ENCODE measurements around the gene EIF2S3. TPM values are rescaled to one million over a fixed set of nuclear protein-coding genes. Genes with fewer than 3 reads are reported as not detected.
"Not testable (repeated sequence)": the region's sequence is repeated elsewhere in the genome, so short reads cannot be mapped to it uniquely, and the experiment has no call there.

EIF2S3 gene
- total RNA-seq, 2 donors from 2014 or later = 69.7 to 98.0 TPM

DNA sequence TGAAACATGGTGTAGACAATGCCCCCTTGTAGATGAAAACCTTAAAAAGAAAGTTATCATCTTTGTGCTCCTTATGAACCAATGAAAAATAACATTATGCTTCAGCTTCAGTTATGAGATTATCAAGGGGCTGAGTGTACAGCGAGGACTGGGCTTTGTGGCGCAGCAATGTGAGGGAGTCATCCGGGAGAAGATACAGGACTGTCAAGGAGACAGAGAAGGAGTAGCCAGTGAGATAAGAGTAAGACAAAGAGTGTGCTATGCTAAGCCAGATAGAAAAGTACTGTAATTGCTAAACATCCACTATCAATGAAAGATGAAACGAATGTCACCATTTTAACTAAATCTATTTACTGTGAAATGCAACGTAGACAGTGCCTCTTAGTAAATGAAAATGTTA lies 24.2 kb upstream of the EIF2S3 start:
- ATAC-seq (no peak), DNase-seq (no peak)
- intact Hi-C loops (cut with DNase I) = no loop called here

DNA sequence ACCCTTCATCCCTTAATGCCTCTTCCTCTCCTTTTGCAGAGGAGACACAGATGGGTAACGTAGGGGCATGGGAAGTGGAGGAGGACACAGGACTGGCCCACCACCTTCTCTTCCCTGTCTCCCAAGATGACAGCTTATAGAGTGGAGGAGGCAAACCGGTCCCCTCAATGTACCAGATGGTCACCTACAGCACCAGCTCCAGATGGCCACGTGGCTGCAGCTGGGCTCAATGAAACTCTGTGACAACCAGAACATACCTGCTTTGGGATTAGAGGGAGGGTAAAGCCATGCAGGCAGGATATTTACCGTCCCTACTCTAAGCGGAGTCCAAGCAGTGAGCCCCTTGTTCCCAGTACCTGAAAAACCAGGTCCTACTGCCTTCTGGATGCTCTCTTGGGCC lies 20.3 kb upstream of the EIF2S3 start:
- DNase-seq = no peak
- intact Hi-C loops (cut with DNase I) = no loop called here

DNA sequence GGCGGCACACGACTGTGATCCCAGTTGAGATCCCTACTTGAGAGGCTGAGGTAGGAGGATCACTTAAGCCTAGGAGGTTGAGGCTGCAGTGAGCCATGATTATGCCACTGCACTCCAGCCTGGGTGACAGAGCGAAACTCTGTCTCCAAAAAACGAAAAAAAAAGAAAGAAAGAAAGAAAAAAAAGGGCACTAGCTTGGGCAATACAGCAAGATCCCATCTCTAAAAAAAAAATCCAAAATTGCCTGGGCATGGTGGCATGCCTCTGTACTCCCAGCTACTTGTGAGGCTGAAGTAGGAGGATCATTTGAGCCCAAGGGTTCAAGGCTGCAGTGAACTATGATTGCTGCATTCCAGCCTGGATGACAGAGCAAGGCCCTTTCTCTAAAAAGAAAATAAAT lies 17.0 kb upstream of the EIF2S3 start:
- ATAC-seq = no peak
- no peak for DNase-seq
- intact Hi-C loops (cut with DNase I) = no loop called here

More for the DNA sequence above, 20.3 kb upstream of the EIF2S3 start:
- ATAC-seq = no peak

DNA sequence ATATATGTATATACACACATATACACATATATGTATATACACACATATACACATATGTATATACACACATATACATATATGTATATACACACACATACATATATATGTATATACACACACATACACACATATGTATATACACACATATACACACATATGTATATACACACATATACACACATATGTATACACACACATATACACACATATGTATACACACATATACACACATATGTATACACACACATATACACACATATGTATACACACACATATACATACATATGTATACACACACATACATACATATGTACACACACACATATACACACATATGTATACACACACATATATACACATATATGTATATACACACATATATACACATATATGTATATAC lies 8.7 kb upstream of the EIF2S3 start:
- DNase-seq; intact Hi-C loops (cut with DNase I); ATAC-seq: not testable (repeated sequence)

DNA sequence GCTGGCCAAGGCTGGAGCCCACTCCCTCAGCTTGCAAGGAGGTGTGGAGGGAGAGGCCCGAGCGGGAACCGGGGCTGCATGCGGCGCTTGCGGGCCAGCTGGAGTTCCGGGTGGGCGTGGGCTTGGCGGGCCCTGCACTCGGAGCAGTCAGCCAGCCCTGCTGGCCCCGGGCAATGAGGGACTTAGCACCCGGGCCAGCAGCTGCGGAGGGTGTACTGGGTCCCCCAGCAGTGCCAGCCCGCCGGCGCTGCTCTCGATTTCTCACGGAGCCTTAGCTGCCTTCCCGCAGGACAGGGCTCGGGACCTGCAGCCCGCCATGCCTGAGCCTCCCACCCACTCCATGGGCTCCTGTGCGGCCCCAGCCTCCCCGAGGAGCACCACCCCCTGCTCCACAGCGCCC lies 5.1 kb upstream of the EIF2S3 start:
- not testable (repeated sequence) for ATAC-seq, DNase-seq
- intact Hi-C loops (cut with DNase I) = loop anchor here in 1 of 2 donors (10.0 kb wide), 2 partner anchors 105 to 145 kb away; partner anchors contain the start of genes APOO and CXorf58

DNA sequence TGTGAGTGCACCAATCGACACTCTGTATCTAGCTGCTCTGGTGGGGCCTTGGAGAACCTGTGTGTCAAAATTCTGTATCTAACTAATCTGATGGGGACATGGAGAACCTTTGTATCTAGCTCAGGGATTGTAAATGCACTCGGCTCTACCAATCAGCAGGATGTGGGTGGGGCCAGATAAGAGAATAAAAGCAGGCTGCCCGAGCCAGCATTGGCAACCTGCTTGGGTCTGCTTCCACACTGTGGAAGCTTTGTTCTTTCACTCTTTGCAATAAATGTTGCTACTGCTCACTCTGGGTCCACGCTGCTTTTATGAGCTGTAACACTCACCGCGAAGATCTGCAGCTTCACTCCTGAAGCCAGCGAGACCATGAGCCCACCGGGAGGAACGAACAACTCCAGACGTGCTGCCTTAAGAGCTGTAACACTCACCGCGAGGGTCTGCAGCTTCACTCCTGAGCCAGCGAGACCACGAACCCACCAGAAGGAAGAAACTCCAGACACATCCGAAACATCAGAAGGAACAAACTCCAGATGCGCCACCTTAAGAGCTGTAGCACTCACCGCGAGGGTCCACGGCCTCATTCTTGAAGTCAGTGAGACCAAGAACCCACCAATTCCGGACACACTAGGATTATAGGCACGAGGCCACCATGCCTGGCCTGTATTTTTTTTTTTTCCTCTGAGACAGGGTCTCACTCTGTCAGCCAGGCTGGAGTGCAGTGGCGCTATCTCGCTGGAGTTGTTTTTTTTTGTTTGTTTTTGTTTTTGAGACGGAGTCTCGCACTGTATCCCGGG lies 4.0 kb upstream of the EIF2S3 start:
- DNase-seq, ATAC-seq: not testable (repeated sequence)
- intact Hi-C loops (cut with DNase I) = loop anchor here in 1 of 2 donors (10.0 kb wide), 2 partner anchors 104 to 146 kb away; partner anchors contain the start of genes APOO and CXorf58

- intact Hi-C loops (cut with DNase I) = loop anchor here in 1 of 2 donors (10.0 kb wide), 2 partner anchors 100 to 150 kb away; partner anchors contain the start of genes APOO and CXorf58
- no peak for DNase-seq
- peak; percentile 24 to 40 for ATAC-seq
Measured at GRCh38 chrX:24055043-24055356, 244 bp downstream of the EIF2S3 start.

- intact Hi-C loops (cut with DNase I) = no loop called here
Measured at GRCh38 chrX:24063488-24063887, 8.7 kb downstream of the EIF2S3 start.

DNA sequence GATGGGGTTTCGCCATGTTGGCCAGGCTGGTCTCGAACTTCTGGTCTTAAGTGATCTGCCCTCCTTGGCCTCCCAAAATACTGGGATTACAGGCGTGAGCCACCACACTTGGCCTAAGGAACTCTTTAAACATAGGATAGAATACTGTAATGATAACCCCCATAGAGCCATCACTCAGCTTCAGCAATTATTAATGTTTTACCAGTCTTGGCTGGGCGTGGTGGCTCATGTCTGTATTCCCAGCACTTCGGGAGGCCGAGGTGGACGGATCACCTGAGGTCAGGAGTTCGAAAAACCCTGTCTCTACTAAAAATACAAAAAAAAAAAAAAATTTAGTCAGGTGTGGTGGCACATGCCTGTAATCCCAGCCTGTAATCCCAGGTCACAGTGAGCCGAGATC lies 15.1 kb downstream of the EIF2S3 start:
- intact Hi-C loops (cut with DNase I) = no loop called here
- DNase-seq (no peak), ATAC-seq (no peak)

More at GRCh38 chrX:24063488-24063887, 8.7 kb downstream of the EIF2S3 start:
- DNase-seq (no peak), ATAC-seq (no peak)

GRCh38 chrX:24079411-24079810 lies 24.7 kb downstream of the EIF2S3 start:
- ATAC-seq = no peak
- DNase-seq = no peak
- intact Hi-C loops (cut with DNase I) = no loop called here

DNA sequence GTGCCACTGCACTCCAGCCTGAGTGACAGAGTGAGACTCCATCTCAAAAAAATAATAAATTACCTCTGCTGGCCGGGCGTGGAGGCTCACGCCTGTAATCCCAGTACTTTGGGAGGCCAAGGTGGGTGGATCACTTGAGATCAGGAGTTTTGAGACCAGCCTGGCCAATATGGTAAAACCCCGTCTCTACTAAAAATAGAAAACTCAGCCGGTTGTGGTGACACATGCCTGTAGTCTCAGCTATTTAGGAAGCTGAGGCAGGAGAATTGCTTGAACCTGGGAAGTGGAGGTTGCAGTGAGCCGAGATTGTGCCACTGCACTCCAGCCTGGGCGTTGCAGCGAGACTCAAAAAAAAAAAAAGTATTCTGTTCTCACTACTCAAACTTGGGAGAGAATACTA lies 25.5 kb downstream of the EIF2S3 start:
- ATAC-seq, DNase-seq: not testable (repeated sequence)
- intact Hi-C loops (cut with DNase I) = loop anchor here (5.0 kb wide), 1 partner anchor 162 kb away; no protein-coding TSS in a partner anchor

GRCh38 chrX:24080704-24081103 lies 25.9 kb downstream of the EIF2S3 start:
- ATAC-seq (no peak), DNase-seq (no peak)
- intact Hi-C loops (cut with DNase I) = loop anchor here (5.0 kb wide), 1 partner anchor 162 kb away; no protein-coding TSS in a partner anchor

- intact Hi-C loops (cut with DNase I) = loop anchor here (5.0 kb wide), 1 partner anchor 161 kb away; no protein-coding TSS in a partner anchor
- ATAC-seq = peak; percentile 55 to 68
- peak; percentile 46 for DNase-seq
Measured at GRCh38 chrX:24081661-24082154, 27.0 kb downstream of the EIF2S3 start.

GRCh38 chrX:24082447-24082846 lies 27.7 kb downstream of the EIF2S3 start:
- intact Hi-C loops (cut with DNase I) = loop anchor here (5.0 kb wide), 1 partner anchor 160 kb away; no protein-coding TSS in a partner anchor
- DNase-seq (no peak), ATAC-seq (no peak)

DNA sequence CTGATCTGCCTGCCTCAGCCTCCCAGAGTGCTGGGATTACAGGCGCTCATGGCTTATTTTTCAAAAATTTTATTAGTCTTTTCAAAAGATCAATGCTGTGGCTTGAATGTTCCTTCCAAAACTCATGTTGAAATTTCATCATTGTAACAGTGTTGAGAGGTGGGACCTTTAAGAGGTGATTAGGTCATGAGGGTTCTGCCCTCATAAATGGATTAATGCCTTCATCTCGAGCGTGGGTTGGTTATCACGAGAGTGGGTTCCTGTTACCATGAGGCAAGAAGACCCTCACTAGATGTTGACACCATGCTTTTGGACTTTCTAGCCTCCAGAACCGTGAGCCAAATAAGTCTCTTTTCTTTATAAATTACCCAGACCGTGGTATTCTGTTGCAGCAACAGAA lies 30.3 kb downstream of the EIF2S3 start:
- intact Hi-C loops (cut with DNase I) = no loop called here
- no peak for ATAC-seq
- DNase-seq = no peak

DNA sequence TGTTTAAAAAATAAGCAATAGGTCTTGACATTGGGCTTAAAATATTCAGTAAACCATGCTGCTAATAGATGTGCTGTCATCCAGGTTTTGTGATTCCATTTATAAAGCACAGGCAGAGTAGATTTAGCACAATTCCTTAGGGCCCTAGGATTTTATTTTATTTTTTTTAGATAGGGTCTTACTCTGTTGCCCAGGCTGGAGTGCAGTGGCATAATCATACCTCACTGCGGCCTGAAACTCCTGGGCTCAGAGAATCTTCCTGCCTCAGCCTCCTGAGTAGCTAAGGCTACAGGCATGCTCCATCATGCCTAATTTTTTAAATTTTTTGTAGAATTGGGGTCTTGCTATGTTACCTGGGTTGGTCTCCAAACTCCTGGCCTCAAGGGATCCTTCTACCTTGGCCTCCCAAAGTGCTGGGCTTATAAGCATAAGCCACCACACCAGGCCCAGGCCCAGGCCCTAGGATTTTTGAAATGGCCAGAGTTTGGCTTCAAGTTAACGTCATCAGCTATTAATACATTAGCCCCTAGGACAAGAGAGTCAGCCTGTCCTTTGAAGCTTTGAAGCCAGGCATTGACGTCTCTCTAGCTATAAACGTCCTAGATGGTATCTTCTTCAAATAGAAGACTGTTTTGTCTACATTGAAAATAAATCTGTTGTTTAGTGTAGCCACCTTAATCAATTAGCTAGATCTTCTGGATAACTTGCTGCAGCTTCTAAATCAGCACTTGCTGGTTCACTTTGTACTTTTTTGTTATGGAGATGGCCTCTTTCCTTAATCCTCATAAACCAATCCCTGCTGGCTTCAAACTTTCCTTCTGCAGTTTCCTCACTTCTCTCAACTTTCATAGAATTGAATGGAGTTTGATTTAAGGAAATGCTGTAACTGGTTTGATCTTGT lies 35.8 kb downstream of the EIF2S3 start:
- ATAC-seq (no peak), DNase-seq (no peak)
- intact Hi-C loops (cut with DNase I) = no loop called here

DNA sequence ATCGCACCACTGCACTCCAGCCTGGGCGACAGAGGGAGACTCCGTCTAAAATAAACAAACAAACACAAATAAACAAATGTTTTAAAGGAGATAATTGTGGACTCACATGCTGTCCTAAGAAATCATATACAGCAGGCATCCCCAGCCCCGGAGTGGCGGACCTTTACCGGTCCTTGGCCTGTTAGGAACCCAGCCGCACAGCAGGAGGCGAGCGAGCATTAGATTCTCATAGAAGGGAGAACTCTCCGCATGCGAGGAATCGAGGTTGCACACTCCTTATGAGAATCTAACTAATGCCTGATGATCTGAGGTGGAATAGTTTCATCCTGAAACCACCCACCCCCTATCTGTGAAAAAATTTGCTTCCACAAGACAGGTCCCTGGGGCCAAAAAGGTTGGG lies 39.0 kb downstream of the EIF2S3 start:
- intact Hi-C loops (cut with DNase I) = no loop called here
- no peak for DNase-seq
- ATAC-seq = no peak

DNA sequence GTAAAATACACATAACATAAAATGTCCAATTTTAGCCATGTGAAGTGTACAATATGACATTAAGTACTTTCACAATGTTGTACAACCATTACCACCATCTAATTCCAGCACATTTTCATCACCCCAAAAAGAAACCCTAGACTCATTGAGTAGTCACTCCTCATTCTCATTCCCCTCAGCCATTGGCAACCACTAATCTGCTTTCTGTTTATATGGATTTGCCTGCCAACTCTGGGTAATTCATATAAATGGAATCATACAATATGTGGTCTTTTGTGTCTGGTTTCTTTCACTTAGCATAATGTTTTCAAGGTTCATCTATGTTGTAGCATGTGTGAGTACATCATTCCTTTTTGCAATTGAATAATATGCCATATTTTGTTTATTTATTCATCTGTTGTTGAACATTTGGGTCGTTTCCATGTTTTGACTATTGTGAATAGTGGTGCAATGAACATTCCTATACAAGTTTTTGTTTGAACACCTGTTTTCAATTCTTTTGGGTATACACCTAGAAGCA lies 43.0 kb downstream of the EIF2S3 start:
- intact Hi-C loops (cut with DNase I) = no loop called here
- DNase-seq = no peak
- ATAC-seq = no peak

DNA sequence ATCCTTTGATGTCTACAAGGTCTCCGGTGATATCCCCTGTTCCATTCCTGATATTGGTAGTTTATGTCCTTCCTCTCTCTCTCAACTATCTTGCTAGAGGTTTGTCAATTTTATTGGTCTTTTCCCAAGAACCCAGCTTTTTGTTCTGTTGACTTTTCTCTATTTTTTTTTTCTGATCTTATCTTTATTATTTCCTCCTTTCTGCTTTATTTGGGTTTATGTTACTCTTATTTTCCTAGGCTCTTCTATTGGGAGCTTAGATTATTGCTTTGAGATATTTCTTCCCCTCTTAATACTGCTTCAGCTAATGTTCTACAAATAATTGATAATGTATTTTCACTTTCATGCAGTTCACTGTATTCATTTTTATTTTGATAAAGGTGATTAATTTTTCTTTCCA lies 44.2 kb downstream of the EIF2S3 start:
- DNase-seq (no peak), ATAC-seq (no peak)
- intact Hi-C loops (cut with DNase I) = no loop called here

All from left cardiac atrium (tissue), 4 donors.